ENCODE data around the gene ITPK1. TPM values are rescaled to one million over a fixed set of nuclear protein-coding genes. Genes with fewer than 3 reads are reported as not detected.
"Not testable (repeated sequence)": the region's sequence is repeated elsewhere in the genome, so short reads cannot be mapped to it uniquely, and the experiment has no call there.

ITPK1 gene
- 10 to 100 TPM; 30.4 to 34.3 (median 31.7) TPM for polyA plus RNA-seq (ENCODE audit: insufficient read length in 4 of 4)

- DNase-seq (ENCODE audit: low read depth in 4 of 4, low spot score in 3 of 4): peak in 1 of 4 donors; percentile 33
These were observed at the start of gene ITPK1 for GRCh38 chr14:93115821-93116675. Gene ITPK1 (minus strand): TSS chr14:93115925. CDS start chr14:93115163, 762 bp downstream.

- no peak for DNase-seq (ENCODE audit: low read depth in 4 of 4, low spot score in 3 of 4)
These were observed 47.8 kb upstream of the ITPK1 start for GRCh38 chr14:93163564-93163963.

- DNase-seq (ENCODE audit: low read depth in 4 of 4, low spot score in 3 of 4): no peak
These were observed 45.8 kb upstream of the ITPK1 start for GRCh38 chr14:93161411-93161940.

- DNase-seq (ENCODE audit: low read depth in 4 of 4, low spot score in 3 of 4): no peak
These were observed 44.7 kb upstream of the ITPK1 start for GRCh38 chr14:93160353-93160801.

GRCh38 chr14:93159625-93160352 is 44.1 kb upstream of the ITPK1 start:
- DNase-seq (ENCODE audit: low read depth in 4 of 4, low spot score in 3 of 4): not testable (repeated sequence)

GRCh38 chr14:93158349-93158748 is 42.6 kb upstream of the ITPK1 start:
- not testable (repeated sequence) for DNase-seq (ENCODE audit: low read depth in 4 of 4, low spot score in 3 of 4)

GRCh38 chr14:93156693-93157369 is 41.1 kb upstream of the ITPK1 start:
- DNase-seq (ENCODE audit: low read depth in 4 of 4, low spot score in 3 of 4): no peak

- no peak for DNase-seq (ENCODE audit: low read depth in 4 of 4, low spot score in 3 of 4)
These were observed 39.9 kb upstream of the ITPK1 start for GRCh38 chr14:93155667-93156066.

GRCh38 chr14:93153121-93153520 is 37.4 kb upstream of the ITPK1 start:
- no peak for DNase-seq (ENCODE audit: low read depth in 4 of 4, low spot score in 3 of 4)

GRCh38 chr14:93150227-93151208 is 34.8 kb upstream of the ITPK1 start:
- DNase-seq (ENCODE audit: low read depth in 4 of 4, low spot score in 3 of 4): no peak

GRCh38 chr14:93148979-93149378 is 33.3 kb upstream of the ITPK1 start:
- DNase-seq (ENCODE audit: low read depth in 4 of 4, low spot score in 3 of 4): no peak

- no peak for DNase-seq (ENCODE audit: low read depth in 4 of 4, low spot score in 3 of 4)
These were observed 30.4 kb upstream of the ITPK1 start for GRCh38 chr14:93146119-93146518.

- DNase-seq (ENCODE audit: low read depth in 4 of 4, low spot score in 3 of 4): no peak
These were observed 27.3 kb upstream of the ITPK1 start for GRCh38 chr14:93142854-93143652.

GRCh38 chr14:93137864-93138263 is 22.1 kb upstream of the ITPK1 start:
- no peak for DNase-seq (ENCODE audit: low read depth in 4 of 4, low spot score in 3 of 4)

GRCh38 chr14:93136508-93136907 is 20.8 kb upstream of the ITPK1 start:
- DNase-seq (ENCODE audit: low read depth in 4 of 4, low spot score in 3 of 4): not testable (repeated sequence)

- DNase-seq (ENCODE audit: low read depth in 4 of 4, low spot score in 3 of 4): no peak
These were observed 20.3 kb upstream of the ITPK1 start for GRCh38 chr14:93136009-93136408.

- DNase-seq (ENCODE audit: low read depth in 4 of 4, low spot score in 3 of 4): no peak
These were observed 19.7 kb upstream of the ITPK1 start for GRCh38 chr14:93135399-93135798.

GRCh38 chr14:93133464-93133863 is 17.7 kb upstream of the ITPK1 start:
- no peak for DNase-seq (ENCODE audit: low read depth in 4 of 4, low spot score in 3 of 4)

All from right renal pelvis (tissue), 4 donors.